Right lobe of liver (tissue), 6 donors: ENCODE results near the gene TGOLN2. TPM values are rescaled to one million over a fixed set of nuclear protein-coding genes. Genes with fewer than 3 reads are reported as not detected.

Source experiments
- ATAC-seq, 4 donors: fragments of 200-7000 bp; cut with Tn5 transposase; one replicate each; pipeline ENCODE4 v1.9.1; 2020; ENCODE audit warnings: mild to moderate bottlenecking in 4 of 4, moderate library complexity in 4 of 4
- DNase-seq, 3 donors: peaks; one replicate each; pipeline ENCODE4 v3.0.0-alpha.2; 2020
- H3K27ac ChIP-seq, 3 donors: fragments of 200-600 bp; one replicate each; pipeline ENCODE4 v1.8.0; 2022
- H3K27me3 ChIP-seq, 2 donors: fragments of 200-600 bp; one replicate each; pipeline ENCODE4 v1.8.0; 2022
- H3K36me3 ChIP-seq, 4 donors: fragments of 200-600 bp; sonication (generic) in 1 of 4; one replicate each; pipeline versions ENCODE4 v1.5.1 to v1.8.0; 2017 to 2022; ENCODE audit warnings: control low read depth in 1 of 4
- H3K4me1 ChIP-seq, 4 donors: fragments of 200-600 bp; sonication (generic) in 1 of 4; one replicate each; pipeline versions ENCODE4 v1.5.1 to v1.8.0; 2017 to 2022; ENCODE audit warnings: control low read depth in 1 of 4
- H3K4me3 ChIP-seq, 3 donors: fragments of 200-600 bp; one replicate each; pipeline ENCODE4 v1.8.0; 2022
- H3K9me3 ChIP-seq, 4 donors: fragments of 200-600 bp; sonication (generic) in 1 of 4; one replicate each; pipeline versions ENCODE4 v1.5.1 to v1.8.0; 2017 to 2022; ENCODE audit warnings: control low read depth in 1 of 4
- POLR2A ChIP-seq: fragments of 450-650 bp; IDR thresholded peaks from one replicate; pipeline ENCODE4 v1.6.1; 2017; ENCODE audit warnings: antibody characterized with exemption, mild to moderate bottlenecking
- whole genome bisulfite sequencing: methylation state at CpG from one replicate; pipeline ENCODE4 v1.1.6; 2018; ENCODE audit warnings: low coverage, low lambda C conversion rate; ENCODE audit not compliant: insufficient coverage; ENCODE audit errors: missing lambda C conversion rate; 5-methylcytosine and 5-hydroxymethylcytosine counted together
- intact Hi-C, 2 donors: fragments of 100-400 bp; cut with DNase I; formaldehyde crosslinking; loops; one replicate each; pipeline versions ENCODE4 v1.11.2 to v1.14.1; 2022
- total RNA-seq, 6 experiments: library from RNA; depleted of rRNA in 2 of 6; stranded (reverse); fragments of >200 nt in 2 of 6; fragmentation: NEBNext Ultra II Directional in 3 of 6; extraction: Animal tissue kit (Norgen Biotek cat#: 25700) in 3 of 6; gene quantifications; one replicate each; pipeline versions ENCODE4 v1.1.0 to v1.2.4, GENCODE V29; 2016 to 2023
- TF ChIP-seq, protein P1 (sequence below), 4 donors: fragments of 200-600 bp in 3 of 4; fragments of 450-650 bp in 1 of 4; IDR thresholded peaks; one replicate each; pipeline versions ENCODE4 v1.5.1 to v1.8.0; 2016 to 2022; ENCODE audit warnings: antibody characterized with exemption in 4 of 4, mild to moderate bottlenecking in 2 of 4
- donor health status: DM: no; HTN: yes; CAD: no.
- donor health status: DM: no; HTN: no; CAD: no.
- donor health status: DM: no; HTN: no; CAD: no.
- donor health status: DM: no; HTN: yes; CAD: no.
- donor health status: DM: no; HTN: yes; CAD: no.

Gene TGOLN2
- total RNA-seq, 6 experiments from 2014 or later: 85.7 to 153 (median 121) TPM

DNA sequence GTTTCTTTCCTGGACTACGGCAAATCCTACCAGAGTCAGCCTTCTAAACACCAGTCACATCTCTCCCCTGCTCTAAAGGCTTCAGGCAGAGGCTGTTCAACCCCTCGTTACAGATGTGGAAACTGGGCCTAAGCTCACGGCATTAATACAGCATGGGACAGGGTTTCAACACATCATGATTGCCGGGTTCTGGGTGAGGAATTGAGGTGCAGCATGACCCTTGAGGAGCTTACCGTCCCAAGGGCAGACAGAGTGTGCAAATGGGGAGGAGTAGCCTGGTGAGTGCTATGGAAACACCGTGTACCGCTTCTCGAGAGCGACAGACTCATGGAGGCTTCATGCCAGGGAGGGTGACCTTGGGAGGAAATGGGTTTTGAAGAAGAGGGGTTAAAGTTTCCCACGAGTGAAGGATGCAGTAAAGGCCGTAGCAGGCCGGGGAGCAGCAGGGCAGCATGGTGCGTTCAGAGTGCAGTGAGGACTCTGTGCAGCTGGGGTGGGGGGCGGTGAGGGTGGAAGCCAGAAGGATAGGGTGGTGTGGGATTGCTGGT is 51.1 kb downstream of the TGOLN2 start:
- Histone ChIP-seq H3K36me3 (no peaks in the 10 kb centered on the region), H3K4me3 (no peak overlapping the region), H3K9me3 (no peaks in the 10 kb centered on the region), H3K27me3 (no peaks in the 10 kb centered on the region), H3K4me1 (no peaks in the 10 kb centered on the region), H3K27ac (peak overlapping the region in 1 of 3 donors; percentile 2)
- DNase-seq (no peak), ATAC-seq (no peak)
- 73% methylated on average over 12 of the region's 14 CpGs for WGBS
- TF ChIP-seq, protein P1, sequence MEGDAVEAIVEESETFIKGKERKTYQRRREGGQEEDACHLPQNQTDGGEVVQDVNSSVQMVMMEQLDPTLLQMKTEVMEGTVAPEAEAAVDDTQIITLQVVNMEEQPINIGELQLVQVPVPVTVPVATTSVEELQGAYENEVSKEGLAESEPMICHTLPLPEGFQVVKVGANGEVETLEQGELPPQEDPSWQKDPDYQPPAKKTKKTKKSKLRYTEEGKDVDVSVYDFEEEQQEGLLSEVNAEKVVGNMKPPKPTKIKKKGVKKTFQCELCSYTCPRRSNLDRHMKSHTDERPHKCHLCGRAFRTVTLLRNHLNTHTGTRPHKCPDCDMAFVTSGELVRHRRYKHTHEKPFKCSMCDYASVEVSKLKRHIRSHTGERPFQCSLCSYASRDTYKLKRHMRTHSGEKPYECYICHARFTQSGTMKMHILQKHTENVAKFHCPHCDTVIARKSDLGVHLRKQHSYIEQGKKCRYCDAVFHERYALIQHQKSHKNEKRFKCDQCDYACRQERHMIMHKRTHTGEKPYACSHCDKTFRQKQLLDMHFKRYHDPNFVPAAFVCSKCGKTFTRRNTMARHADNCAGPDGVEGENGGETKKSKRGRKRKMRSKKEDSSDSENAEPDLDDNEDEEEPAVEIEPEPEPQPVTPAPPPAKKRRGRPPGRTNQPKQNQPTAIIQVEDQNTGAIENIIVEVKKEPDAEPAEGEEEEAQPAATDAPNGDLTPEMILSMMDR (IDR thresholded peaks at IDR 0.05): no peak
- TF ChIP-seq POLR2A: no peak
- intact Hi-C loops: no loop called here

DNA sequence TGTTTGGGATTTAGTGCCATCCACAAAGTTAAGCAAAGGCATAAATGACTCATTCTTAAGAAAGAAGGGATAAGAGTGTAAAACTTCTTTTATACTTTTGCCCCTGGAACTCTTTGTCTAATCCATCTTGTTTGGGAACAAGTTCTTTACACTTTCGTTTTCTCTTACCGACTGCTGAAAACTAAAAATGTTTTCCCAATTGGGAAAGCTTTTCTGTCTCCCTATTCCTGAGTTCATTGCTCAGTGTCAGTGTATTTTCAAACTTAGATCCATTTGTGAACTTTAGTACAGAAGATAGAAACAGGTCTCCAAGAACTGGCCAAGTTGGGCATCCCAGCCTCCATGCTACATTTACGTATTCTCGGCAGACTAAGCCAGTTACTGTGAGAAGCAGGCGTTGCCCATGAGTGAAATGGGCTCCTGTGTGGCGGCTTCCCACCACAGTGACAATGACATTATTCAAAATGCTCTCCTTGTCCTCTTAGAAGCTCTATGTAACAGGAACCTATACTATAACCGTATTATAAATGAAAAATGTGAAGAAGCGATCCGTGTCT is 51.7 kb downstream of the TGOLN2 start:
- Histone ChIP-seq H3K4me1 (no peaks in the 10 kb centered on the region), H3K9me3 (no peaks in the 10 kb centered on the region), H3K4me3 (no peak overlapping the region), H3K27ac (peak overlapping the region in 1 of 3 donors; percentile 2), H3K36me3 (no peaks in the 10 kb centered on the region), H3K27me3 (no peaks in the 10 kb centered on the region)
- intact Hi-C loops: no loop called here
- ATAC-seq (no peak), DNase-seq (no peak)
- TF ChIP-seq, protein P1 (IDR thresholded peaks at IDR 0.05): no peak
- no peak for TF ChIP-seq POLR2A
- 89% methylated on average over 9 of the region's 9 CpGs for WGBS

DNA sequence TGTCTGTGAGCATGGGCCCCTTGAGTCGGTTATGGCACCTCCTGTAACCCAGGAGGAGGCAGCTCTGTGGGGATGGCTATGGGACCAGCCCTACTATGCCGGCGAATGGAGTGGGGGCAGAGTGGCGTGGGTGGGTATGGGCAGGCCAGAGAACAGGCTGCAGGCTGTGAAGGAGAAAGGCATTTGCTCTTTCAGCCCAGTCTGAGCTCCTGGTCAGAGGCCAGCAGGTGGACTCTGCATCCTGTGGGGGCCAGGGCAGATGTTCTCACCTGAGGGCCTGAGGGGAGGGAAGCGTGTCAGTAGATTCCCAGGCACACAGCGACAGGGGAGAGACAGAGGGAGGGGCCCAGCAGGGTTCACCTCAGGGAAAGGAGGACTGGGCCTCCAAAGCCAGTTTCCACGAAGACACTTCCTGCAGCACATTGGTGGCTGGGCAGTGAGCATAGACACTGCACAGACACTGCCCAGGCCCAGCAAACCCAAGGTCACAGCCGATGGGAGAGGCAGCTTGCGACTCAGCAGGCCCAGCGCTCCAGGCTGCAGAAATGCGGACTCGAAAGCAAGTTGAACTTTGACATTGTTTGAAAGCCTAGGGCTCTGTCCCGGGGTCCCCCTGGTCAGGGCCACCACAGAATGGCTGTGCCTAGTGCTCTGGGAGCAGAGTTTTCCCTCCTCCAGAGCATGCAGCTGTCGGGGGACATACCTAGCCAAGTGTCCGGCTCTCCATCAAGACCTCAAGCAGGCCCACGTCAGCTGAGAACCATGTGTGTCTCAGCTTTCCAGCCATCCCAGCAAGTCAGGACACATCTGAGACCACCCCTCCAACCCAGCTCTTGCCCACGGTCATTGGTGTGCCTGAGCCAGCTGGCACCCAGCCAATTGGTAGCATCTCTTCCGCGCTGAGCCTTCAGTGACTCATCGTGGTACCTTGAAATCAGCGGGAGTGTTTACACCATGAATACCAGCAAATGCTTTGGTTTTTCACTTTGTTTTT is 53.8 kb downstream of the TGOLN2 start:
- Histone ChIP-seq H3K27me3 (no peaks in the 10 kb centered on the region), H3K4me1 (peaks cover 0 to 13% (median 4%) of the 10 kb centered on the region in 4 donors), H3K4me3 (no peak overlapping the region), H3K27ac (no peak overlapping the region), H3K9me3 (no peaks in the 10 kb centered on the region), H3K36me3 (no peaks in the 10 kb centered on the region)
- 37% methylated on average over 7 of the region's 21 CpGs for WGBS
- intact Hi-C loops: no loop called here
- TF ChIP-seq POLR2A: no peak
- TF ChIP-seq, protein P1 (IDR thresholded peaks at IDR 0.05): no peak
- DNase-seq (no peak), ATAC-seq (peak in 1 of 4 donors; percentile 4)

DNA sequence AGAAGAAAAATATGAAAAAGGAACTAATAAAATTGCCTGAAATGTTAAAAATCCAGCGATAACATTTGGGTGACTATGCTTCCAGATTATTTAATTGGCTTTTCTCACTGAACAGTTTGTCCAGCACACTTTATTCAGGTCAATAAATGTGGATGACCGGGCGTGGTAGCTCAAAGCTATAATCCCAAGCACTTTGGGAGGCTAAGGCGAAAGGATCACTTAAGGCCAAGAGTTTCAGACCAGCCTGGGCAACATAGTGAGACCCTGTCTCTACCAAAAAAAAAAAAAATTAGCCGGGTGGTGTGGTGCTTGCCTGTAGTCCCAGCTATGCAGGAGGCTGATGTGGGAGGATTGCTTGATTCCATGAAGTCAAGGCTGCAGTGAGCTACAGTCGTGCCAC is 55.4 kb downstream of the TGOLN2 start:
- H3K27me3 ChIP-seq: no peaks in the 10 kb centered on the region
- H3K4me1 ChIP-seq: peaks cover 0 to 13% (median 4%) of the 10 kb centered on the region in 4 donors
- DNase-seq: no peak
- H3K4me3 ChIP-seq: no peak overlapping the region
- ATAC-seq: no peak
- intact Hi-C loops: no loop called here
- 80% methylated on average over 5 of the region's 6 CpGs for WGBS
- TF ChIP-seq, protein P1 (IDR thresholded peaks at IDR 0.05): no peak
- TF ChIP-seq POLR2A: no peak
- H3K9me3 ChIP-seq: no peaks in the 10 kb centered on the region
- H3K36me3 ChIP-seq: no peaks in the 10 kb centered on the region
- no peak overlapping the region for H3K27ac ChIP-seq
